ENCODE data around the gene LGSN. TPM values are rescaled to one million over a fixed set of nuclear protein-coding genes. Genes with fewer than 3 reads are reported as not detected.
"Not testable (repeated sequence)": the region's sequence is repeated elsewhere in the genome, so short reads cannot be mapped to it uniquely, and the experiment has no call there.

Gene LGSN, protein sequence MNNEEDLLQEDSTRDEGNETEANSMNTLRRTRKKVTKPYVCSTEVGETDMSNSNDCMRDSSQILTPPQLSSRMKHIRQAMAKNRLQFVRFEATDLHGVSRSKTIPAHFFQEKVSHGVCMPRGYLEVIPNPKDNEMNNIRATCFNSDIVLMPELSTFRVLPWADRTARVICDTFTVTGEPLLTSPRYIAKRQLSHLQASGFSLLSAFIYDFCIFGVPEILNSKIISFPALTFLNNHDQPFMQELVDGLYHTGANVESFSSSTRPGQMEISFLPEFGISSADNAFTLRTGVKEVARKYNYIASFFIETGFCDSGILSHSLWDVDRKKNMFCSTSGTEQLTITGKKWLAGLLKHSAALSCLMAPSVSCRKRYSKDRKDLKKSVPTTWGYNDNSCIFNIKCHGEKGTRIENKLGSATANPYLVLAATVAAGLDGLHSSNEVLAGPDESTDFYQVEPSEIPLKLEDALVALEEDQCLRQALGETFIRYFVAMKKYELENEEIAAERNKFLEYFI
- not detected for total RNA-seq

DNA sequence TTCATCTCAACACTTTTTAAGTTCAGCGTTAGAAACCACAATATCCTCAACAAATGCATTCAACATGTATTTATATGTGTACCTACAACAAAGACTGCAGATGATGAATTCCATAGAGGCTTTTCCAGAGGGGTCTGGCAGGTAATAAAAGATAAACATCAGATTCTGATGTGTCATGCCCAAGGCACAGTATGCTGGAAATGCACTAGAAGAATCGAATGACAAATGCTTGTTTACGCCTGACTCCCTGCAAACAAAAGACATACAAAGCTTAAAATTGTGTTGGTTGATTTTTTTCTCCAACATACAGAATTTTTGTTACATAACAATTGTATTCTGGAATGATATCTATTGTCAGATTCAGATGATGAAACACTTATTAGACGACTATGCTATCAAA lies at the start of gene LGSN:
Gene LGSN (minus strand): TSS at position 45 of the 400 bp plus-strand sequence. CDS start 40 bp downstream, at position 5.
- no peak for DNase-seq (ENCODE audit: low spot score in 2 of 2)
- Histone ChIP-seq H3K9me3 (no peaks in the 10 kb centered on the region), H3K27me3 (no peaks in the 10 kb centered on the region), H3K4me1 (no peaks in the 10 kb centered on the region), H3K27ac (no peak within 1 kb of the TSS), H3K36me3 (no peaks in the 10 kb centered on the region), H3K4me3 (no peak within 1 kb of the TSS)
- intact Hi-C loops (cut with DNase I) = no loop called here
- TF ChIP-seq, protein P1, sequence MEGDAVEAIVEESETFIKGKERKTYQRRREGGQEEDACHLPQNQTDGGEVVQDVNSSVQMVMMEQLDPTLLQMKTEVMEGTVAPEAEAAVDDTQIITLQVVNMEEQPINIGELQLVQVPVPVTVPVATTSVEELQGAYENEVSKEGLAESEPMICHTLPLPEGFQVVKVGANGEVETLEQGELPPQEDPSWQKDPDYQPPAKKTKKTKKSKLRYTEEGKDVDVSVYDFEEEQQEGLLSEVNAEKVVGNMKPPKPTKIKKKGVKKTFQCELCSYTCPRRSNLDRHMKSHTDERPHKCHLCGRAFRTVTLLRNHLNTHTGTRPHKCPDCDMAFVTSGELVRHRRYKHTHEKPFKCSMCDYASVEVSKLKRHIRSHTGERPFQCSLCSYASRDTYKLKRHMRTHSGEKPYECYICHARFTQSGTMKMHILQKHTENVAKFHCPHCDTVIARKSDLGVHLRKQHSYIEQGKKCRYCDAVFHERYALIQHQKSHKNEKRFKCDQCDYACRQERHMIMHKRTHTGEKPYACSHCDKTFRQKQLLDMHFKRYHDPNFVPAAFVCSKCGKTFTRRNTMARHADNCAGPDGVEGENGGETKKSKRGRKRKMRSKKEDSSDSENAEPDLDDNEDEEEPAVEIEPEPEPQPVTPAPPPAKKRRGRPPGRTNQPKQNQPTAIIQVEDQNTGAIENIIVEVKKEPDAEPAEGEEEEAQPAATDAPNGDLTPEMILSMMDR (IDR thresholded peaks at IDR 0.05) = no peak

DNA sequence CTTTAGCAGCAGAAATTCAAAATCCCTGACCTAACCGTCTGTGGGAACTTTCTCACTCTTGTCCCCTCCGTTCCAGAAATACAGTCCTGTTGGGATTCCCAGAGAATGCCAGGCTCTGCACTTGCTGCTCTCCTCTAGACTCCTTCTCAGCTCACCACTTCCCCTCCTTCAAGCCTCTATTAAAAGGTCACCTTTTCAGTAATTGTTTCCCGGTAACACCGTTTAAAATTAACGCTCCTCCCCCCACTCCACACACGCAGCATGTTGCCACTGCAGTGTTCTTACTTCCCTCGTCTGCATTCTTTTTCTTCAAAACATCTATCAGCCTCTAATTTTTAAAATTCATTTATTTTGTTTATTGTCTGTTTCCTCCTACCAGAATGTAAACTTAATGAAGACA lies 48.6 kb upstream of the LGSN start:
- H3K27ac ChIP-seq = no peak overlapping the region
- H3K9me3 ChIP-seq = no peaks in the 10 kb centered on the region
- H3K4me1 ChIP-seq = no peaks in the 10 kb centered on the region
- TF ChIP-seq, protein P1 (IDR thresholded peaks at IDR 0.05) = no peak
- intact Hi-C loops (cut with DNase I) = no loop called here
- no peak overlapping the region for H3K4me3 ChIP-seq
- no peaks in the 10 kb centered on the region for H3K36me3 ChIP-seq
- no peak for DNase-seq (ENCODE audit: low spot score in 2 of 2)
- no peaks in the 10 kb centered on the region for H3K27me3 ChIP-seq

DNA sequence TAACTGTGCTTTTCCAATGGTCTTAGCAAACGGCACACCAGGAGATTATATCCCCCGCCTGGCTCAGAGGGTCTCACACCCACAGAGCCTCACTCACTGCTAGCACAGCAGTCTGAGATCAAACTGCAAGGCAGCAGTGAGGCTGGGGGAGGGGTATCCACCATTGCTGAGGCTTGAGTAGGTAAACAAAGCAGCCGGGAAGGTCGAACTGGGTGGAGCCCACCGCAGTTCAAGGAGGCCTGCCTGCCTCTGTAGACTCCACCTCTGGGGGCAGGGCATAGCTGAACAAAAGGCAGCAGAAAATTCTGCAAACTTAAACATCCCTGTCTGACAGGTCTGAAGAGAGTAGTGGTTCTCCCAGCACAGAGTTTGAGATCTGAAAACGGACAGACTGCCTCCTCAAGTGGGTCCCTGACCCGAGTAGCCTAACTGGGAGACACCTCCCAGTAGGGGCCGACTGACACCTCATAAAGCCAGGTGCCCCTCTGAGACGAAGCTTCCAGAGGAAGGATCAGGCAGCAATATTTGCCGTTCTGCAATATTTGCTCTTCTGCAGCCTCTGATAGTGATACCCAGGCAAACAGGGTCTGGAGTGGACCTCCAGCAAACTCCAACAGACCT lies 42.8 kb upstream of the LGSN start:
- DNase-seq (ENCODE audit: low spot score in 2 of 2); intact Hi-C loops (cut with DNase I); H3K36me3 ChIP-seq; H3K4me1 ChIP-seq; H3K27ac ChIP-seq; H3K27me3 ChIP-seq; H3K4me3 ChIP-seq; H3K9me3 ChIP-seq: not testable (repeated sequence)

DNA sequence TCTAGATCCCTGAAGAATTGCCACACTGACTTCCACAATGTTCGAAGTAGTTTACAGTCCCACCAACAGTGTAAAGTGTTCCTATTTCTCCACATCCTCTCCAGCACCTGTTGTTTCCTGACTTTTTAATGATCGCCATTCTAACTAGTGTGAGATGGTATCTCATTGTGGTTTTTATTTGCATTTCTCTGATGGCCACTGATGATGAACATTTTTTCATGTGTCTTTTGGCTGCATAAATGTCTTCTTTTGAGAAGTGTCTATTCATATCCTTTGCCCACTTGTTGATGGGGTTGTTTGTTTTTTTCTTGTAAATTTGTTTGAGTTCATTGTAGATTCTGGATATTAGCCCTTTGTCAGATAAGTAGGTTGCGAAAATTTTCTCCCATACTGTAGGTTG lies 37.6 kb upstream of the LGSN start:
- not testable (repeated sequence) for H3K27ac ChIP-seq; H3K9me3 ChIP-seq; H3K36me3 ChIP-seq; H3K4me1 ChIP-seq; H3K27me3 ChIP-seq; DNase-seq (ENCODE audit: low spot score in 2 of 2); H3K4me3 ChIP-seq
- intact Hi-C loops (cut with DNase I) = loop anchor here (10.0 kb wide), 1 partner anchor 407 kb away; no protein-coding TSS in a partner anchor

DNA sequence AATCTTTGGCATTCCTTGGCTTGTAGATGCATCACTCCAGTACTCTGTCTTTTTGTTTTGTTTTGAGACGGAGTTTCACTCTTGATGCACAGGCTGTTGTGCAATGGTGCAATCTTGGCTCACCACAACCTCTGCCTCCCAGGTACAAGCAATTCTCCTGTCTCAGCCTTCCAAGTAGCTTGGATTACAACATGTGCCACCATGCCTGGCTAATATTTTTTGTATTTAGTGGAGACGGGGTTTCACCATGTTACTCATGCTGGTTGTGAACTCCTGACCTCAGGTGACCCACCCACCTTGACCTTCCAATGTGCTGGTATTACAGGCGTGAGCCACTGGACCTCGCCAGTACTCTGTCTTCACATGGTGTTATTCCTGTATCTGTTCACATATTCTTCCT lies 35.8 kb upstream of the LGSN start:
- Histone ChIP-seq H3K4me1 (no peaks in the 10 kb centered on the region), H3K36me3 (no peaks in the 10 kb centered on the region), H3K9me3 (no peaks in the 10 kb centered on the region), H3K27me3 (no peaks in the 10 kb centered on the region), H3K4me3 (no peak overlapping the region), H3K27ac (no peak overlapping the region)
- TF ChIP-seq, protein P1 (IDR thresholded peaks at IDR 0.05) = no peak
- intact Hi-C loops (cut with DNase I) = loop anchor here (10.0 kb wide), 1 partner anchor 409 kb away; no protein-coding TSS in a partner anchor
- DNase-seq (ENCODE audit: low spot score in 2 of 2) = no peak

DNA sequence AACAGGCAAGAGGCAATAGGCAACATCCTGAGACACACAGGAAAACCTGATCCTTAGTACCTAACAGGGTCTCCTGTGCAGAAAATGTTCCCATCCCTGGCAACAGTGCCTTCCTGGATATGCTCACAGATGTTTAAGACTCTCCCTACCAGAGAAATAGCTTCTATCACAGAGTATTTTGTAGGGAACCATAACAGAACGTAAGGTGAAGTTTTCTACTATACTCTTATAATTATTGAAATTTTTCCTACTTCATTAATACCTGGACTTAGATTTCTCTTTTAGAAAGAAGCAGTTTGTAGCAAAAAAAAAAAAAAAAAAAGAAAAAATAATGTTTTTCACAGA lies 33.5 kb upstream of the LGSN start:
- H3K4me1 ChIP-seq = no peaks in the 10 kb centered on the region
- H3K27ac ChIP-seq = no peak overlapping the region
- no peak for DNase-seq (ENCODE audit: low spot score in 2 of 2)
- no peaks in the 10 kb centered on the region for H3K9me3 ChIP-seq
- intact Hi-C loops (cut with DNase I) = loop anchor here (10.0 kb wide), 1 partner anchor 412 kb away; no protein-coding TSS in a partner anchor
- TF ChIP-seq, protein P1 (IDR thresholded peaks at IDR 0.05) = no peak
- no peak overlapping the region for H3K4me3 ChIP-seq
- H3K27me3 ChIP-seq = no peaks in the 10 kb centered on the region
- no peaks in the 10 kb centered on the region for H3K36me3 ChIP-seq
